Measurements from ENCODE around the gene CARNS1. TPM values are rescaled to one million over a fixed set of nuclear protein-coding genes. Genes with fewer than 3 reads are reported as not detected.

The CARNS1 gene
- total RNA-seq, 1 experiment from 2014 or later, result 1.1 TPM

DNA sequence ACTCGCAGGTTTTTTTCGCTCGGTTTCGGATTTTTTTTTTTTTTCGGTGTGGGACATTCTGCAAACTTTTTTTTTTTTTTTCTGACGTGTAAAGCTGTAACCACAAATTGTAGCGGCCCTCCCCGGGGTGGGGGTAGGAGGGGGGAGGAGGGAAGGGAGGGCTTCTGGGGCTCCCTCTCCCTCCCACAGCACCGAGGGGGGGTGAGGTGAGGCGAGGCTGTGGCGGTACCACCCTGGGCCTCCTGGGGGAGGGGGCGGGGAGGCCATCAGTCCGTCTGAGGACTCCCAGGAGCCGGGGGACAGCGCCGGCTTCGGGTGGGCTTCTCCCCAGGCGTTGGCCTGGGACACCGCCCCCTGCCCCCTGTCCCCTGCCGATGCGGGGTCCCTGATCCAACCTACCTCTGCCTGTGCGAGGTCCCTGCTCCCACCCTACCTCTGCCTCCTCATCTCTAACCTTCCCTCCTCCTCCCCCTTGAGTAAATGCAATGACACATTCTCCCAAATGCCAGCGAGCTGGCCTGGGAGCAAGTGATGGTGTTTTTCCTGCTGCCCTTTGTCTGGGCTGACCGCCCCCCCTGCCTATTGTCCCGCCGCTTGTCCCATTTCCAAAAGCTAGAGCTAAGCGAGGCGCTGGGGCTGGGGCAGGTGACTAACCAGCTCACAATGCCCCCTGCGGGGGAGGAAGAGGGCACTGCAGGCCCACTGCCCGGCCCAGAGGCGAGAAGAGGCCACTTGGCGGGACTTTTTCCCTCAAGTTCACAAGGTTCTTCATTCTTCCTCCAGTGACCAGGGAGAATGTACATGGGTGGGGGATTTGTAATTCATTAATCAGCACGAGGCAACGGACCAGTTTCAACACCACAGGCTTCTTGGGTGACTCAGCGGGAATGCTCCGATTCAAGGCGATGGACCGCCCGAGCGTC, 41.6 kb upstream of the CARNS1 start:
- Histone ChIP-seq H3T11ph (ENCODE audit: low read length) (no peak overlapping the region), H3K18ac (ENCODE audit: insufficient read length, low read depth, low read length) (no peak overlapping the region), H2BK20ac (ENCODE audit: low read depth, low read length, poor library complexity, severe bottlenecking) (no peak overlapping the region), H3K27me3 (ENCODE audit: insufficient read depth, low read length) (peaks cover 10% of the 10 kb centered on the region; the same call in 1 of the 2 replicates), H2AFZ (ENCODE audit: low read length) (no peak overlapping the region), H2BK5ac (ENCODE audit: insufficient read length, low read length) (no peak overlapping the region), H4K91ac (ENCODE audit: insufficient read length, low read depth, low read length) (no peak overlapping the region), H3K23me2 (ENCODE audit: insufficient read length, low read depth, low read length, poor library complexity, severe bottlenecking) (peaks cover 30% of the 10 kb centered on the region), H3K9ac (ENCODE audit: extremely low read depth, insufficient read length, low read length) (no peak overlapping the region), H2BK120ac (ENCODE audit: low read depth, low read length, poor library complexity, severe bottlenecking) (no peak overlapping the region), H2BK15ac (ENCODE audit: low read depth, low read length) (no peak overlapping the region), H4K8ac (replicated peaks; ENCODE audit: insufficient read length, low read depth, low read length) (no peak overlapping the region), H3K4me2 (ENCODE audit: insufficient read depth, insufficient read length, low read length) (peak overlapping the region; percentile 88), H3K14ac (ENCODE audit: insufficient read depth, low read length) (no peak overlapping the region), H3K4me1 (ENCODE audit: insufficient read depth, low read length) (peaks cover 7% of the 10 kb centered on the region; the same call in 1 of the 2 replicates), H2AK5ac (ENCODE audit: insufficient read length, low read length) (no peak overlapping the region), H3K79me2 (ENCODE audit: insufficient read depth, low read length) (no peaks in the 10 kb centered on the region), H3K4ac (ENCODE audit: low read depth, low read length) (no peak overlapping the region), H3K23ac (ENCODE audit: insufficient read length, low read depth, low read length) (no peak overlapping the region), H3K79me1 (ENCODE audit: insufficient read depth, low read depth, low read length, poor library complexity, severe bottlenecking) (no peaks in the 10 kb centered on the region), H3K27ac (ENCODE audit: insufficient read length, low read depth, low read length) (no peak overlapping the region), H3K9me3 (ENCODE audit: control insufficient read depth, low read depth, low read length) (no peaks in the 10 kb centered on the region), H3K56ac (ENCODE audit: insufficient read length, low read depth, low read length) (no peak overlapping the region), H4K5ac (ENCODE audit: insufficient read length, low read depth, low read length) (no peak overlapping the region), H2BK12ac (ENCODE audit: insufficient read length, low read depth, low read length) (no peak overlapping the region), H4K20me1 (ENCODE audit: control insufficient read depth, insufficient read depth, insufficient read length) (no peaks in the 10 kb centered on the region)
- Mint-ChIP-seq H3K27me3 (ENCODE audit: low read depth) (peaks cover 84% of the 10 kb centered on the region), H3K4me3 (peak overlapping the region; percentile 74 to 91), H3K4me1 (peaks cover 51 to 59% of the 10 kb centered on the region in 2 experiments), H3K36me3 (ENCODE audit: insufficient read depth in 1 of 3, low read depth in 3 of 3) (no peaks in the 10 kb centered on the region; a peak in 1 of 7 replicates), H3K27ac (0 out of 7 replicates have a peak overlapping the region, but pooled peaks of 1 of the 3 experiments have one; percentile 52), H3K9me3 (no peaks in the 10 kb centered on the region; a peak in 2 of 5 replicates)
- TF ChIP-seq, protein P1, sequence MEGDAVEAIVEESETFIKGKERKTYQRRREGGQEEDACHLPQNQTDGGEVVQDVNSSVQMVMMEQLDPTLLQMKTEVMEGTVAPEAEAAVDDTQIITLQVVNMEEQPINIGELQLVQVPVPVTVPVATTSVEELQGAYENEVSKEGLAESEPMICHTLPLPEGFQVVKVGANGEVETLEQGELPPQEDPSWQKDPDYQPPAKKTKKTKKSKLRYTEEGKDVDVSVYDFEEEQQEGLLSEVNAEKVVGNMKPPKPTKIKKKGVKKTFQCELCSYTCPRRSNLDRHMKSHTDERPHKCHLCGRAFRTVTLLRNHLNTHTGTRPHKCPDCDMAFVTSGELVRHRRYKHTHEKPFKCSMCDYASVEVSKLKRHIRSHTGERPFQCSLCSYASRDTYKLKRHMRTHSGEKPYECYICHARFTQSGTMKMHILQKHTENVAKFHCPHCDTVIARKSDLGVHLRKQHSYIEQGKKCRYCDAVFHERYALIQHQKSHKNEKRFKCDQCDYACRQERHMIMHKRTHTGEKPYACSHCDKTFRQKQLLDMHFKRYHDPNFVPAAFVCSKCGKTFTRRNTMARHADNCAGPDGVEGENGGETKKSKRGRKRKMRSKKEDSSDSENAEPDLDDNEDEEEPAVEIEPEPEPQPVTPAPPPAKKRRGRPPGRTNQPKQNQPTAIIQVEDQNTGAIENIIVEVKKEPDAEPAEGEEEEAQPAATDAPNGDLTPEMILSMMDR (conservative IDR thresholded peaks at IDR 0.05), result peak; percentile 50
- WGBS (ENCODE audit: extremely low coverage, insufficient read length, low lambda C conversion rate), result no CpG with 5 or more reads among the region's 40 CpGs
- peak; percentile 85 for DNase-seq
